Thyroid gland (tissue), 4 donors: Measurements from ENCODE around the gene SECISBP2L.

Source experiments
- POLR2A ChIP-seq, 2 donors: fragments of 450-650 bp; IDR thresholded peaks; one replicate each; pipeline ENCODE4 v1.6.1; 2017; ENCODE audit warnings: antibody characterized with exemption in 2 of 2, mild to moderate bottlenecking in 2 of 2, moderate library complexity in 1 of 2
- TF ChIP-seq, protein P1 (sequence below), 6 experiments: fragments of 200-600 bp in 3 of 6; fragments of 450-650 bp in 3 of 6; sonication (generic) in 3 of 6; IDR thresholded peaks; one replicate each; pipeline ENCODE4 v1.5.1; 2016 to 2019; ENCODE audit warnings: antibody characterized with exemption in 6 of 6, mild to moderate bottlenecking in 2 of 6, inconsistent platforms in 1 of 6, moderate library complexity in 1 of 6

DNA sequence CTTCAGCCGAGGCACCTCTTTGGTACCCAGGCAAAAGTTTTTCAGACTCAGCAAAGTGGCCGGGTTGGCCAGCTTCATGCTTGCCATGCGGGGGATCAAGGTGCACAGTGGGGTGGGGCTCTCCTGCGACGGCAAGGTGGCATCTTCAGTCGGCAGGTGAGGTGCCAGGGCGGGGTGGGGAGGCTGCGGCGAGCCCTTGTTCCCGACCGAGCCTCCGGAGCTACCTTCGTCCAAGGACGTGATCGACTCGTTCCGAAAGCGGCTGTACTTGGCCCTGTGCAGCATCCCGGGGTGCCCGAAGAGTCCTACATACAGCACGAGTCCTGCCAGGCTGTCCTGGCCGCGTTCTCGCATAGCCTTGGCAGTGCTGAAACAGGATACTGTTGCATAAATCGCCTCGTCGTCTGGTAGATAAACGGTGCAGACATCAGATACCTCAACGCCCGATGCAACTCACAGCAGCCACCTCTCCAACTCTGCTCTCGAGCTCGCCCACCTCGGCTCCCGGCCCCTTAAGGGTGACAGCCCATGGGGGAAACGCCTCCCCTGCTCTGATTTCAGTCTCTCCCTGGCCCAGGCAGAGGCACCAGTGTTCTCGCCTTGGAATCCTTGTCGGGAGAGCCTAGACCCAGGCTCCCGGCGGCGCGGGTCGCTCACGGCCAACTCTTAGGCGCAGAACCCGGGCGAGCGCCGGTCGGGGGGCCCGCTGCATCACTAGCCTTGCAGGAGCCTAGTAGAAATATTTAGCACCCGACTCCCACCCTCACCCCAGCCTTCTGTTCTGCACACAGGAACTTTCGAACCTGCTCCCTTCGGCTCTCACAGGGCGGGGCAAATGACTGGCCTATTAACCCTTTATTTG, 83.4 kb downstream of the SECISBP2L start:
- TF ChIP-seq, protein P1, sequence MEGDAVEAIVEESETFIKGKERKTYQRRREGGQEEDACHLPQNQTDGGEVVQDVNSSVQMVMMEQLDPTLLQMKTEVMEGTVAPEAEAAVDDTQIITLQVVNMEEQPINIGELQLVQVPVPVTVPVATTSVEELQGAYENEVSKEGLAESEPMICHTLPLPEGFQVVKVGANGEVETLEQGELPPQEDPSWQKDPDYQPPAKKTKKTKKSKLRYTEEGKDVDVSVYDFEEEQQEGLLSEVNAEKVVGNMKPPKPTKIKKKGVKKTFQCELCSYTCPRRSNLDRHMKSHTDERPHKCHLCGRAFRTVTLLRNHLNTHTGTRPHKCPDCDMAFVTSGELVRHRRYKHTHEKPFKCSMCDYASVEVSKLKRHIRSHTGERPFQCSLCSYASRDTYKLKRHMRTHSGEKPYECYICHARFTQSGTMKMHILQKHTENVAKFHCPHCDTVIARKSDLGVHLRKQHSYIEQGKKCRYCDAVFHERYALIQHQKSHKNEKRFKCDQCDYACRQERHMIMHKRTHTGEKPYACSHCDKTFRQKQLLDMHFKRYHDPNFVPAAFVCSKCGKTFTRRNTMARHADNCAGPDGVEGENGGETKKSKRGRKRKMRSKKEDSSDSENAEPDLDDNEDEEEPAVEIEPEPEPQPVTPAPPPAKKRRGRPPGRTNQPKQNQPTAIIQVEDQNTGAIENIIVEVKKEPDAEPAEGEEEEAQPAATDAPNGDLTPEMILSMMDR (IDR thresholded peaks at IDR 0.05): no peak
- TF ChIP-seq POLR2A (IDR thresholded peaks at IDR 0.05): no peak
